Calu3 (cell line): Measurements from ENCODE around the gene AOAH. TPM values are rescaled to one million over a fixed set of nuclear protein-coding genes. Genes with fewer than 3 reads are reported as not detected.
"Not testable (repeated sequence)": the region's sequence is repeated elsewhere in the genome, so short reads cannot be mapped to it uniquely, and the experiment has no call there.

Source experiments
- BruUV-seq: library from RNA; stranded (reverse); fragments of 400-500 nt; replicated peaks from 2 replicates; lab custom pipeline; 2021; lab: Mats Ljungman, UMichigan
- CTCF ChIA-PET: fragments of 300-600 bp; sonication (Branson Sonifier 250); formaldehyde crosslinking; loops from one replicate; lab custom pipeline; 2022; ENCODE audit warnings: antibody characterized with exemption; lab: Charles Lee
- DNase-seq: peaks from one replicate; pipeline ENCODE4 v3.0.0; 2022
- H3K27ac Mint-ChIP-seq: one replicate; pipeline ENCODE4 v1.8.0; 2022; ENCODE audit warnings: mixed read lengths; ENCODE audit not compliant: unreplicated experiment
- H3K27me3 Mint-ChIP-seq: one replicate; pipeline ENCODE4 v1.8.0; 2022; ENCODE audit warnings: mixed read lengths; ENCODE audit not compliant: unreplicated experiment
- H3K36me3 Mint-ChIP-seq: one replicate; pipeline ENCODE4 v1.8.0; 2022; ENCODE audit warnings: mild to moderate bottlenecking, moderate library complexity, mixed read lengths; ENCODE audit not compliant: insufficient read depth, unreplicated experiment
- H3K4me1 Mint-ChIP-seq: one replicate; pipeline ENCODE4 v1.8.0; 2022; ENCODE audit warnings: mild to moderate bottlenecking, low read depth, mixed read lengths; ENCODE audit not compliant: unreplicated experiment
- H3K4me3 Mint-ChIP-seq: one replicate; pipeline ENCODE4 v1.8.0; 2022; ENCODE audit warnings: mild to moderate bottlenecking, low read depth, moderate library complexity, mixed read lengths; ENCODE audit not compliant: unreplicated experiment
- H3K9me3 Mint-ChIP-seq: one replicate; pipeline ENCODE4 v1.8.0; 2022; ENCODE audit warnings: low read depth, mixed read lengths; ENCODE audit not compliant: unreplicated experiment
- intact Hi-C: fragments of 100-400 bp; cut with micrococcal nuclease; formaldehyde crosslinking; loops from one replicate; pipeline ENCODE4 v1.10.0; 2022; ENCODE audit not compliant: unreplicated experiment
- total RNA-seq: library from RNA; stranded (reverse); gene quantifications from 2 replicates; pipeline ENCODE4 v1.2.3, GENCODE V29; 2022
- TF ChIP-seq, protein P1 (sequence below): fragments of 200-600 bp; IDR thresholded peaks from one replicate; pipeline ENCODE4 v1.8.0; 2022; ENCODE audit warnings: antibody characterized with exemption; ENCODE audit not compliant: unreplicated experiment

AOAH gene
- total RNA-seq, 1 experiment from 2014 or later, result not detected

DNA sequence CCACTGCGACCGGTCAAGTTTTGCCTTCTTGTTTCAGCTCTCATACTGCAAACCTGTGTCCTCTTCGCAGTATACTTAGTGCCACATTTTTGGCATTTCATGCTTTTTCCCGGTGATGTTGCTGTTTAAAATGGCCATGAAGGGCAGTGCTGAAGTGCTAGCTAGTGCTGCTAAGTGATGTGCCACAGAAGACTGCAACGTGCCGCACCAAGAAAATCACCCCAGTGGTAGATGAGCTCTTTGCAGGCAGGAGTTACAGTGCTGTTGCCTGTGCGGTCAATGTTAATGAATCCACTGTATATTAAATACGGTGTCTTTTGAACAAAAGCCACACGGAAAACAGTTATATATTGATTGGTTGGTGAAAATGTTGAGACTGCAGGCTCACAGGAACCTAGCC lies 214.3 kb downstream of the AOAH start:
- no peaks in the 10 kb centered on the region for H3K36me3 Mint-ChIP-seq
- CTCF ChIA-PET, result interaction anchor here (0.6 to 1.2 kb wide), 2 partner anchors 11 to 672 kb away, joined by 4 read pairs; no protein-coding TSS in a partner anchor
- H3K9me3 Mint-ChIP-seq, result no peaks in the 10 kb centered on the region
- DNase-seq, result no peak
- TF ChIP-seq, protein P1, sequence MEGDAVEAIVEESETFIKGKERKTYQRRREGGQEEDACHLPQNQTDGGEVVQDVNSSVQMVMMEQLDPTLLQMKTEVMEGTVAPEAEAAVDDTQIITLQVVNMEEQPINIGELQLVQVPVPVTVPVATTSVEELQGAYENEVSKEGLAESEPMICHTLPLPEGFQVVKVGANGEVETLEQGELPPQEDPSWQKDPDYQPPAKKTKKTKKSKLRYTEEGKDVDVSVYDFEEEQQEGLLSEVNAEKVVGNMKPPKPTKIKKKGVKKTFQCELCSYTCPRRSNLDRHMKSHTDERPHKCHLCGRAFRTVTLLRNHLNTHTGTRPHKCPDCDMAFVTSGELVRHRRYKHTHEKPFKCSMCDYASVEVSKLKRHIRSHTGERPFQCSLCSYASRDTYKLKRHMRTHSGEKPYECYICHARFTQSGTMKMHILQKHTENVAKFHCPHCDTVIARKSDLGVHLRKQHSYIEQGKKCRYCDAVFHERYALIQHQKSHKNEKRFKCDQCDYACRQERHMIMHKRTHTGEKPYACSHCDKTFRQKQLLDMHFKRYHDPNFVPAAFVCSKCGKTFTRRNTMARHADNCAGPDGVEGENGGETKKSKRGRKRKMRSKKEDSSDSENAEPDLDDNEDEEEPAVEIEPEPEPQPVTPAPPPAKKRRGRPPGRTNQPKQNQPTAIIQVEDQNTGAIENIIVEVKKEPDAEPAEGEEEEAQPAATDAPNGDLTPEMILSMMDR, result no peak
- H3K4me1 Mint-ChIP-seq, result no peaks in the 10 kb centered on the region
- no peak overlapping the region for H3K27ac Mint-ChIP-seq
- H3K4me3 Mint-ChIP-seq, result no peak overlapping the region
- H3K27me3 Mint-ChIP-seq, result peaks cover 32% of the 10 kb centered on the region
- BruUV-seq, result no TSS peak
- intact Hi-C loops, result no loop called here

DNA sequence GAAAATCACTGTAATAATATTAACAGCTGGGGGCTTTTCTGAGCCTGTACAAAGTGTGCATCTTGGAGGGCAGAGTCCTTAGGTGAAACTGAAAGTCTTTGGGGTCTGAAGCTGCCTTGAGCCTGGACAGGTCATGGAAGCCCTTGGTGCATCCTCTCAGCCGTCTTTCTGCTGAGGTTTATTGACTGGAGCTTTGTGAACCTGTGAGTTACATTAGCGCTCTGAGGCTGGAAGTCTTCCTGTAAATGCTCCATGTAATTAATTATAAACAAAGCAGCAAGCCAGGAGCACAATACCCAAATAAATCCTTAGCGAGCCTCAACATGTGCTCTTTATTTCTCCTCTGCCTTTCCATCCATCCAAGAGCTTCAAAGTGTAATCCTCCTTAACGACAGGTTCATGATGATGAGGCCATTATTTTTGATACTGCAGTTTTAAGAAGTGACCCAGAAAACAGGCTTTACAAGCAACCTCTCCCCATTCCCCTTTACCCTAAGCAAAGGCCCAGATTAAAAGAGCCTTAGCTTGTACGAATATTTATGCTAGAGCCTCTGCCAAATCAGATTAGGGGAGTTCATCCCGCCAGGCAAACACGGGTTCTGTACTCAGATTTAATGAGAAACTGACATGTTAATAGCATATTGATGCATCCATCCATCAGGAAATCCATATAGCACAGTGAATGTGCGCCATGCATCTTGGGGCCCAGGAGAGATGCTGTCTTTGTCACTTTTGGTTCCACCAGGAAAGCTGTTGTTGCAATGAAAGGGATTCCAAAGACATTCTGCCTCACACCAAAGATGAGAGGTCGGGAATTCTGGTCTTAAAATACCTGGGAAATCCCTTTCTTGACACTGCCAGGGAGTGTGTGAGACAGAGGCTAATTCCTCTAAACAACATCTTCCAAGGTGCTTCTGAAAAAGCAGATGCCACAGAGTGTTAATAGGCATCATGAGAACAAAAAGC lies 216.5 kb downstream of the AOAH start:
- intact Hi-C loops, result no loop called here
- no TSS peak for BruUV-seq
- CTCF ChIA-PET, result interaction anchor here (0.6 to 1.0 kb wide), 2 partner anchors 9 to 48 kb away, joined by 3 to 5 read pairs; no protein-coding TSS in a partner anchor

DNA sequence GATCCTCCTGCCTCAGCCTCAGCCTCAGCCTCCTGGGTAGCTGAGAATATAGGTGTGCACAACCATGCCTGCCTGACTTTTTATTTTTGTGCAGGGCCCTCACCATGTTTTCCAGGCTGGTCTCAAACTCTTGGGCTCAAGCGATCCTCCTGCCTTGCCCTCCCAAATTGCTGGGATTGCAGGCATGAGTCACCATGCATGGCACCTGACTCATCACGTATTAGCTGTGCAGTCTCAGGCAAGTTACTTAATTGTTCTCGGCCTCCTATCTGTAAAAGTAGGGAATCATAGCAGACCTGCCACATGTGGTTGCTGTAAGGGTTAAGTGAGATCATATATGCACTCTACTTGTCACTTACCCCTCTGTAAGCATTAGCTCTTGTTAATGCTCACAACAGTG lies 217.5 kb downstream of the AOAH start:
- H3K27me3 Mint-ChIP-seq, result peaks cover 32% of the 10 kb centered on the region
- intact Hi-C loops, result no loop called here
- no peaks in the 10 kb centered on the region for H3K36me3 Mint-ChIP-seq
- H3K27ac Mint-ChIP-seq, result no peak overlapping the region
- no peak for DNase-seq
- TF ChIP-seq, protein P1, result no peak
- H3K9me3 Mint-ChIP-seq, result peaks cover 2% of the 10 kb centered on the region
- BruUV-seq, result no TSS peak
- H3K4me1 Mint-ChIP-seq, result no peaks in the 10 kb centered on the region
- no peak overlapping the region for H3K4me3 Mint-ChIP-seq
- CTCF ChIA-PET, result no interaction called here

More for the DNA sequence above, 216.5 kb downstream of the AOAH start:
- Mint-ChIP-seq H3K9me3 (peaks cover 2% of the 10 kb centered on the region), H3K4me1 (no peaks in the 10 kb centered on the region), H3K36me3 (no peaks in the 10 kb centered on the region), H3K27ac (no peak overlapping the region), H3K4me3 (no peak overlapping the region), H3K27me3 (peaks cover 32% of the 10 kb centered on the region)
- DNase-seq, result no peak
- TF ChIP-seq, protein P1, result no peak

DNA sequence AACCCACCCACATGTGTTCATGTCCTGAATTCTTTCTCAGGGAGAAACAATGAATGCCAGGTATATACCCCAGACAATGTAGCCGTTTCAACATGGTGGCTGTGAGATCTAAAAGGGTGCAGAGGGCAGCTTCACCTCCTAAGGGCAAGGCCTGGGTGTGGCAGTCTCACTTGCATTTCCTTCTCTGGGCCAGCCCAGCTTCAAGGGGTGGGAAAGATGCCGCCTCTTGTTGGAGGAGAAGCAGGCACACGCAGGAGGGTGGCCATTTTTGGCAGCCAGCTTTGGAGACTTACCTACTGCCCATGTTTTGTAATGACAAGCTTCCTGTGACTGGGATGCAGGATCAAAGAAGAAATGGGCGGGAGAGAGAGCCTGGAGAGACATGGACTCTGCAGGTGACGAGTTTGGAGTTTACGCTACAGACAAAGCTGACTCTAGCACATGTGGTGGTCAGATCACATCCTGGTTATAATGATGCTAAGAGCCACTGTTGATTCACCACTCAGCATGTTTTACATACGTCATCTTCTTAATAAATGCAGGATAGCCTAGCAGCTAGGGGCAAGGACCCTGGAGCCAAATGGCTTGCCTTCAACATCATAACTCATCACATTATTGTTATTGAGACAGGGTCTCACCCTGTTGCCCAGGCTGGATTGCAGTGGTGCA lies 218.0 kb downstream of the AOAH start:
- Mint-ChIP-seq H3K27me3 (peaks cover 32% of the 10 kb centered on the region), H3K4me3 (no peak overlapping the region), H3K36me3 (no peaks in the 10 kb centered on the region), H3K27ac (no peak overlapping the region), H3K4me1 (no peaks in the 10 kb centered on the region), H3K9me3 (peaks cover 2% of the 10 kb centered on the region)
- CTCF ChIA-PET, result interaction anchor here (0.6 to 0.7 kb wide), 2 partner anchors 31 to 42 kb away, joined by 3 read pairs; no protein-coding TSS in a partner anchor
- TF ChIP-seq, protein P1, result no peak
- no TSS peak for BruUV-seq
- no peak for DNase-seq
- intact Hi-C loops, result no loop called here

DNA sequence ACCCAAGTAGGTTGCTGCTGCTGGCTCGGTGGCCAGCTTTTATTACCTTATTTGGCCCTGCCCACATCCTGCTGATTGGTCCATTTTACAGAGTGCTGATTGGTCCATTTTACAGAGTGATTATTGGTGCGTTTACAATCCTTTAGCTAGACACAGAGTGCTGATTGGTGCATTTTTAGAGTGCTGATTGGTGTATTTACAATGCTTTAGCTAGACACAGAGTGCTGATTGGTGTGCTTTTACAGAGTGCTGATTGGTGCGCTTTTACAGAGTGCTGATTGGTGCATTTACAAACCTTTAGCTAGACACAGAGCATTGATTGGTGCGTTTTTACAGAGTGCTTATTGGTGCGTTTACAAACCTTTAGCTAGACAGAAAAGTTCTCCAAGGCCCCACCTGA lies 219.7 kb downstream of the AOAH start:
- peaks cover 32% of the 10 kb centered on the region for H3K27me3 Mint-ChIP-seq
- CTCF ChIA-PET, H3K9me3 Mint-ChIP-seq, H3K4me1 Mint-ChIP-seq, H3K27ac Mint-ChIP-seq, intact Hi-C loops, BruUV-seq, H3K36me3 Mint-ChIP-seq, H3K4me3 Mint-ChIP-seq, DNase-seq: not testable (repeated sequence)

DNA sequence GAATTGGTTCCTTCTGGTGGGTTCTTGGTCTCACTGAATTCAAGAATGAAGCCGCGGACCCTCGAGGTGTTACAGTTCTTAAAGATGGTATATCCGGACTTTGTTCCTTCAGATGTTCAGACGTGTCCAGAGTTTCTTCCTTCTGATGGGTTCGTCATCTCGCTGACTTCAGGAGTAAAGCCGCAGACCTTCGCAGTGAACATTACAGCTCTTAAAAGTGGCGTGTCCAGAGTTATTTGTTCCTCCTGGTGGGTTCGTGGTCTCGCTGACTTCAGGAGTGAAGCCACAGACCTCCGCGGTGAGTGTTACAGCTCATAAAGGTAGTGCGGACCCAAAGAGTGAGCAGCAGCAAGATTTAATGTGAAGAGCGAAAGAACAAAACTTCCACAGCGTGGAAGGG lies 220.1 kb downstream of the AOAH start:
- peaks cover 32% of the 10 kb centered on the region for H3K27me3 Mint-ChIP-seq
- intact Hi-C loops, H3K27ac Mint-ChIP-seq, H3K4me3 Mint-ChIP-seq, CTCF ChIA-PET, DNase-seq, H3K9me3 Mint-ChIP-seq, H3K4me1 Mint-ChIP-seq, BruUV-seq, H3K36me3 Mint-ChIP-seq: not testable (repeated sequence)
